CD14-positive monocyte (primary cell): ENCODE measurements around the gene ID1. TPM values are rescaled to one million over a fixed set of nuclear protein-coding genes. Genes with fewer than 3 reads are reported as not detected.

ENCODE experiments used
- DNase-seq, 3 donors: peaks; one replicate each; pipeline ENCODE4 v3.0.0-alpha.2; 2011 to 2022
- H2AFZ ChIP-seq: 2 replicates; pipeline ENCODE4 v1.6.0; 2012; ENCODE audit warnings: mild to moderate bottlenecking, low read depth, low read length, inconsistent platforms; ENCODE audit not compliant: insufficient read depth, poor library complexity, severe bottlenecking
- H3K27ac ChIP-seq, 2 donors: 1 replicate in 1 of 2; 2 replicates in 1 of 2; pipeline ENCODE4 v1.5.1; 2012 to 2013; ENCODE audit warnings: low read length in 2 of 2, control low read depth in 1 of 2, inconsistent platforms in 1 of 2, low read depth in 1 of 2, mild to moderate bottlenecking in 1 of 2
- H3K27me3 ChIP-seq, 2 donors: one replicate each; pipeline versions ENCODE4 v1.6.0 to v1.6.1; 2011 to 2013; ENCODE audit warnings: low read length in 2 of 2; ENCODE audit not compliant: control insufficient read depth in 2 of 2, insufficient read depth in 2 of 2
- H3K36me3 ChIP-seq, 2 donors: replicated peaks in 1 of 2; 1 replicate in 1 of 2; 2 replicates in 1 of 2; pipeline versions ENCODE4 v1.5.1 to v1.6.1; 2012 to 2013; ENCODE audit warnings: low read length in 2 of 2, control low read depth in 1 of 2, inconsistent platforms in 1 of 2, mild to moderate bottlenecking in 1 of 2; ENCODE audit not compliant: insufficient read depth in 2 of 2, control insufficient read depth in 1 of 2
- H3K4me1 ChIP-seq, 2 donors: 1 replicate in 1 of 2; 2 replicates in 1 of 2; pipeline versions ENCODE4 v1.5.1 to v1.6.1; 2012 to 2013; ENCODE audit warnings: low read length in 2 of 2, control low read depth in 1 of 2, inconsistent platforms in 1 of 2, mild to moderate bottlenecking in 1 of 2, moderate library complexity in 1 of 2; ENCODE audit not compliant: insufficient read depth in 2 of 2, control insufficient read depth in 1 of 2
- H3K4me2 ChIP-seq: replicated peaks from 2 replicates; pipeline ENCODE3; 2012; ENCODE audit warnings: low read length, moderate library complexity, mild to moderate bottlenecking; ENCODE audit not compliant: poor library complexity, severe bottlenecking; ENCODE audit errors: extremely low read depth
- H3K4me3 ChIP-seq, 3 experiments: fragments of 200-600 bp in 1 of 3; sonication (generic) in 1 of 3; replicated peaks in 1 of 3; 1 replicate in 2 of 3; 2 replicates in 1 of 3; pipeline ENCODE4 v1.5.1; 2011 to 2013; ENCODE audit warnings: low read length in 3 of 3, mild to moderate bottlenecking in 3 of 3, control low read depth in 2 of 3, low read depth in 2 of 3, inconsistent platforms in 1 of 3, moderate library complexity in 1 of 3
- H3K79me2 ChIP-seq: 2 replicates; pipeline ENCODE4 v1.6.0; 2012; ENCODE audit warnings: mild to moderate bottlenecking, control low read depth, inconsistent platforms, low read length, moderate library complexity; ENCODE audit not compliant: insufficient read depth
- H3K9ac ChIP-seq: 2 replicates; pipeline ENCODE4 v1.6.0; 2017; ENCODE audit warnings: low read length, mild to moderate bottlenecking; ENCODE audit not compliant: insufficient read depth, poor library complexity, severe bottlenecking
- H3K9me3 ChIP-seq, 2 donors: replicated peaks in 1 of 2; 1 replicate in 1 of 2; 2 replicates in 1 of 2; pipeline versions ENCODE4 v1.5.1 to v1.6.1; 2012 to 2013; ENCODE audit warnings: low read length in 2 of 2, control low read depth in 1 of 2; ENCODE audit not compliant: control insufficient read depth in 1 of 2, insufficient read depth in 1 of 2
- H4K20me1 ChIP-seq: 2 replicates; pipeline ENCODE4 v1.6.0; 2012; ENCODE audit warnings: mild to moderate bottlenecking, low read length, control low read depth, moderate library complexity; ENCODE audit not compliant: insufficient read depth
- H3K27ac Mint-ChIP-seq, 7 donors: one replicate each; pipeline ENCODE4 v1.8.0; 2020; ENCODE audit warnings: mild to moderate bottlenecking in 7 of 7, mixed read lengths in 7 of 7, moderate library complexity in 6 of 7, inconsistent platforms in 2 of 7
- H3K27me3 Mint-ChIP-seq, 3 donors: one replicate each; pipeline ENCODE4 v1.8.0; 2021 to 2022; ENCODE audit warnings: low read depth in 3 of 3, mild to moderate bottlenecking in 3 of 3, mixed read lengths in 3 of 3, moderate library complexity in 3 of 3, inconsistent platforms in 1 of 3
- H3K36me3 Mint-ChIP-seq, 2 donors: one replicate each; pipeline ENCODE4 v1.8.0; 2020; ENCODE audit warnings: mixed read lengths in 2 of 2, inconsistent platforms in 1 of 2, mild to moderate bottlenecking in 1 of 2
- H3K4me1 Mint-ChIP-seq: one replicate; pipeline ENCODE4 v1.8.0; 2020; ENCODE audit warnings: mild to moderate bottlenecking, mixed read lengths
- H3K4me3 Mint-ChIP-seq, 2 donors: one replicate each; pipeline ENCODE4 v1.8.0; 2020; ENCODE audit warnings: mild to moderate bottlenecking in 2 of 2, mixed read lengths in 2 of 2, moderate library complexity in 1 of 2
- H3K9me3 Mint-ChIP-seq, 7 donors: one replicate each; pipeline ENCODE4 v1.8.0; 2020 to 2022; ENCODE audit warnings: mixed read lengths in 7 of 7, mild to moderate bottlenecking in 6 of 7, moderate library complexity in 6 of 7, inconsistent platforms in 2 of 7
- WGBS: methylation state at CpG from one replicate; pipeline ENCODE4 v1.1.5; 2013; ENCODE audit warnings: missing lambda C conversion rate; ENCODE audit not compliant: insufficient coverage; 5-methylcytosine and 5-hydroxymethylcytosine counted together
- intact Hi-C, 2 donors: fragments of 100-400 bp; cut with micrococcal nuclease; formaldehyde crosslinking; loops; one replicate each; pipeline versions ENCODE4 v1.15.0 to v1.15.1; 2023
- polyA plus RNA-seq, 3 donors: library from polyadenylated mRNA; depleted of rRNA in 1 of 3; unstranded in 2 of 3; stranded (reverse) in 1 of 3; fragments of 300-500 nt in 2 of 3; fragments of >200 nt in 1 of 3; fragmentation: Illumina TruSeq in 2 of 3; gene quantifications; 1 replicate in 2 of 3; 2 replicates in 1 of 3; pipeline ENCODE4 v1.2.3, GENCODE V29; 2012 to 2021
- TF ChIP-seq, protein P1 (sequence below): fragments of 200-600 bp; IDR thresholded peaks from one replicate; pipeline ENCODE4 v1.8.0; 2022; ENCODE audit warnings: antibody characterized with exemption, mild to moderate bottlenecking

Gene ID1
- polyA plus RNA-seq, 3 donors: 3.9 to 129 (median 12.5) TPM

DNA sequence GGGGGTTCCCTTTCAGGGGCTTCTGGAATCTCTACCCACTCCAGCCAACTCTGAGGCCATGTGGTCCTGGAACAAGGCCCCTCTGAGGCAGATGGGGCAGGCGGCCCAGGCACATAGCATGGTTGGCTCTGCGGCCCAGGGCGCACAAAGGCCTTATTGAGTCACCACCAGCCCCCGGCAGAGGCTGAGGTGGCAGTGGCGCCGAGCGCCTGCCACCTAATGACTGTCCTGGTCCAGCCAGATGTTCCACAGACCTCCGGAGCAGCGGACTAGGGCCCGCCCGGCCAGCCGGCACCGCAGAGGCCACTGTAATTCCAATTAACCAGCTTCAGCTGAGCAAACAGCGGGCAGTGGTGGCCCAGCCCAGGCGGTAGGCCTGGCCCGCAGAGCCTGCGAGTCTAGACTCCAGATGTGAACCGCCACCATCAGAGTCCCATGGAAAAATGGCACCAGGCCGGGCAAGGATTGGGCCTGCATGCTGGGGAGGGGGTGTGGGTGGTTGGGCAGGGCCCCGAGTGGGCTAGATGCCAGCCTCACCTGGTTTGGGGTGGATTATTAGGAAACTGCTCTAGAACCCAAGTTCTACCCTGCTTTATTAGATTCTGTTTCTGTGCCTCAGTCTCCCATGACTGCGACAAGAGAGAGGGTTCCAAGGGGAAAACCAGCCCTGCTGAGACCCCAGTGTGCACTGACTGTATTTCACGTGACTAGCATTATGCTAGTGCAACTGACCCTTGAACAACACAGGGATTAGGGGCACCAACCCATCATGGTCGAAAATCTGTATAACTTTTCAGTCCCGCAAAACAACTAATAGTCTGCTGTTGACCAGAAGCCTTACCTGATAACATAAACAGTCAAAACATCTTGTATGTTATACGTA, 34.1 kb upstream of the ID1 start:
- Histone ChIP-seq H3K79me2 (no peaks in the 10 kb centered on the region), H3K9me3 (no peaks in the 10 kb centered on the region), H3K9ac (no peak overlapping the region), H2AFZ (no peak overlapping the region), H3K4me2 (no peak overlapping the region), H4K20me1 (peaks cover 34% of the 10 kb centered on the region), H3K4me1 (peaks cover 15 to 20% of the 10 kb centered on the region in 2 donors), H3K4me3 (no peak overlapping the region), H3K27me3 (no peaks in the 10 kb centered on the region), H3K36me3 (peaks cover 44 to 55% of the 10 kb centered on the region in 2 donors), H3K27ac (no peak overlapping the region)
- 93% methylated on average over 22 of the region's 25 CpGs for WGBS
- H3K27me3 Mint-ChIP-seq: no peaks in the 10 kb centered on the region
- peaks cover 36% of the 10 kb centered on the region for H3K4me1 Mint-ChIP-seq
- no peaks in the 10 kb centered on the region for H3K9me3 Mint-ChIP-seq
- peak overlapping the region in 5 of 7 donors; percentile 35 to 95 (median 46) for H3K27ac Mint-ChIP-seq
- H3K4me3 Mint-ChIP-seq: no peak overlapping the region
- intact Hi-C loops: no loop called here
- TF ChIP-seq, protein P1, sequence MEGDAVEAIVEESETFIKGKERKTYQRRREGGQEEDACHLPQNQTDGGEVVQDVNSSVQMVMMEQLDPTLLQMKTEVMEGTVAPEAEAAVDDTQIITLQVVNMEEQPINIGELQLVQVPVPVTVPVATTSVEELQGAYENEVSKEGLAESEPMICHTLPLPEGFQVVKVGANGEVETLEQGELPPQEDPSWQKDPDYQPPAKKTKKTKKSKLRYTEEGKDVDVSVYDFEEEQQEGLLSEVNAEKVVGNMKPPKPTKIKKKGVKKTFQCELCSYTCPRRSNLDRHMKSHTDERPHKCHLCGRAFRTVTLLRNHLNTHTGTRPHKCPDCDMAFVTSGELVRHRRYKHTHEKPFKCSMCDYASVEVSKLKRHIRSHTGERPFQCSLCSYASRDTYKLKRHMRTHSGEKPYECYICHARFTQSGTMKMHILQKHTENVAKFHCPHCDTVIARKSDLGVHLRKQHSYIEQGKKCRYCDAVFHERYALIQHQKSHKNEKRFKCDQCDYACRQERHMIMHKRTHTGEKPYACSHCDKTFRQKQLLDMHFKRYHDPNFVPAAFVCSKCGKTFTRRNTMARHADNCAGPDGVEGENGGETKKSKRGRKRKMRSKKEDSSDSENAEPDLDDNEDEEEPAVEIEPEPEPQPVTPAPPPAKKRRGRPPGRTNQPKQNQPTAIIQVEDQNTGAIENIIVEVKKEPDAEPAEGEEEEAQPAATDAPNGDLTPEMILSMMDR: no peak
- H3K36me3 Mint-ChIP-seq: peaks cover 38 to 43% of the 10 kb centered on the region in 2 donors
- DNase-seq: no peak

DNA sequence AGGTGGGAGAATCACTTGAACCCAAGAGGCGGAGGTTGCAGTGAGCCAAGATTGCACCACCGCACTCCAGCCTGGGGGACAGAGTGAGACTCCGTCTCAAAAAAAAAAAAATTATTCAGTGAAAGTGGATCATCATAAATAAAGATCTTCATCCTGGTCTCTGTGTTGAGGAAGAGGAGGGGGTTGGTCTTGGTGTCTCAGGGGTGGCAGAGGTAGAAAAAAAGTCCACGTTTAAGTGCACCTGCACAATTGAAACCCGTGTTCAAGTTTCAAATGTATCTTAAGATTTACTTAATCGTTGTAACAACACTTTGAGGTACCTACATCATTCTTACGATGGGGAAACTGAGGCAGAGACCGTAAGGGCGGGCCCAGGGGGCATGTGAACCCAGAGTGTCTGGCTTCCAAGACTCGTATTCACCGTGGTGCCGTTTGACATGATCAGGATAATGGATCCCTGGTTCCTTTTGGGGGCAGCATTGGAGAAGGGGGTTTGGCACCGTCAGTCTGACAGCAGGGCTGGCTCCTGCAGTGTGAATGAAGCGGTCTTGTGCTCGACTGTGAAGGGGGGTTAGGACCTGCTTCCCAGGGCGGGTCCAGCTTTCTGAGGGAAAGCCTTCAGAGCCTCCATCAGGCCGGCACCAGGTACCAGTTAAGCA, 32.9 kb upstream of the ID1 start:
- no peaks in the 10 kb centered on the region for H3K9me3 ChIP-seq
- Mint-ChIP-seq H3K27me3 (no peaks in the 10 kb centered on the region), H3K4me1 (peaks cover 33% of the 10 kb centered on the region), H3K27ac (peak overlapping the region; percentile 94 to 97 (median 96)), H3K4me3 (peak overlapping the region; percentile 77 to 78), H3K9me3 (no peaks in the 10 kb centered on the region), H3K36me3 (peaks cover 30 to 38% of the 10 kb centered on the region in 2 donors)
- H3K36me3 ChIP-seq: peaks cover 32 to 43% of the 10 kb centered on the region in 2 donors
- H3K4me3 ChIP-seq: peak overlapping the region; percentile 47 to 85 (median 60)
- no peak for DNase-seq
- peak overlapping the region; percentile 81 for H3K9ac ChIP-seq
- H3K79me2 ChIP-seq: no peaks in the 10 kb centered on the region
- H3K4me2 ChIP-seq: peak overlapping the region; percentile 95
- peak overlapping the region; percentile 69 for H2AFZ ChIP-seq
- peak overlapping the region; percentile 83 to 86 for H3K27ac ChIP-seq
- peaks cover 15 to 20% of the 10 kb centered on the region in 2 donors for H3K4me1 ChIP-seq
- intact Hi-C loops: loop anchor here (2.0 kb wide), 1 partner anchor 33 kb away; the partner anchor contains the start of gene ID1 (in 2 of the 2)
- TF ChIP-seq, protein P1: no peak
- peaks cover 23% of the 10 kb centered on the region for H4K20me1 ChIP-seq
- H3K27me3 ChIP-seq: no peaks in the 10 kb centered on the region
- 27% methylated on average over 14 of the region's 17 CpGs for WGBS
